GM21367 (cell line): ENCODE measurements around the gene PARS2.

Source experiments
- ATAC-seq: cut with Tn5 transposase; IDR thresholded peaks from one replicate; pipeline ENCODE4 v1.9.1; 2021; ENCODE audit not compliant: unreplicated experiment

Gene PARS2

DNA sequence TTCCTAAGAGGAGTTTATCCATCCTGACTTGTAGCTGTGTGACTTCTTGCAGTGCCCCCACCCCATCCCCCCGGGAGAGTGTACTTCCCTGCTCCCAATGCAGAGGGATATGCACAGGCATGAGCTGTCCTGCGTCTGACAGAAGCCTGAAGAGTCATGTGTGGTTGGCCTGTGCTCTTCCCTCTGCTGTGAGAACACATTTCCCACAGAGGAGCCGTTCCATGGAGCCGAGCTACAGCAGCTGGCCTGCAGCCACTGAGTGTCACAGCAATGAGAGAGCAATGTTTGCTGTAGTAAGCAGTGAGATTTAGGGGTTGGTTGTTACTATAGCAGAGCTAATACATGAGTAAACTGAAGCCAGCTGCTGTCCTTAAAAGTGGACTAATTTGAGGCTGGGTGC, 22.0 kb downstream of the PARS2 start:
- ATAC-seq = no peak

DNA sequence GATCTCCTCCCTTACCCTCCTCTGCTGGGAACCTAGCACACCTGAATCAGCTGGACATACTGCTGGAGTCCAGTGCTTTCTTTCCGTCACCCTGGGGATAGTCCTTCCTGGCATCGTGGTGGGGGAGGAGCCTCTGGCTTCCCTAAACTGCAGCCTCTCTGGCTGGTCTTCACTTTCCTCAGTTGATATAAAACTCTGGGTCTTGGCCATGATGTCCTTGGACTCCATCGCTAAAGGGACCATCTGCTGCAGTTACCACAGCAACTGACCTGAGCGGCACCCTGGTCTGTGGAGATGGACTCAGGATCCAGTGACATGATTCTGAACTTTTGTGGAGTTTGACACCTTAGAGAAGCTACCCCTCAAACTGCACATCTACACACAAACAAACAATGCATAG, 22.8 kb downstream of the PARS2 start:
- no peak for ATAC-seq

- ATAC-seq = no peak
These were observed 26.1 kb downstream of the PARS2 start for GRCh38 chr1:54738244-54738643.

DNA sequence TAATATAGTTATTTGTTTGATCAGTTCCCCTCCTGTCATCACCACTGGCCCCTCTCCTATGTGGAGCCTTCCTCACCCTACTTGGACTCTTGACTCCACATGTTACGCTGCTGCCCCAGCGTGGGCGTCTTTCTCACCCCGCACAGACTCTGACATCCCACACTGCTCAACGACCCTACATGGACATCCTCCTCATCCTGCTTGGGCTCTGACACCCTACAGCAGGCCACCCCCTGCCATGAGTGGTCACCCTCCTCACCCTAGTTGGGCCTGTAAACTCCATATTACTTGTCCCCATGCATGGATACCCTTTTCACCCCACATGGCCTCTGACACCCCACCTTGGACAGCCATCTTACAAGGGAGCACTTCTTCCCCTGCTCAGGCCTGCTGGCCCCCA, 27.6 kb downstream of the PARS2 start:
- no peak for ATAC-seq

DNA sequence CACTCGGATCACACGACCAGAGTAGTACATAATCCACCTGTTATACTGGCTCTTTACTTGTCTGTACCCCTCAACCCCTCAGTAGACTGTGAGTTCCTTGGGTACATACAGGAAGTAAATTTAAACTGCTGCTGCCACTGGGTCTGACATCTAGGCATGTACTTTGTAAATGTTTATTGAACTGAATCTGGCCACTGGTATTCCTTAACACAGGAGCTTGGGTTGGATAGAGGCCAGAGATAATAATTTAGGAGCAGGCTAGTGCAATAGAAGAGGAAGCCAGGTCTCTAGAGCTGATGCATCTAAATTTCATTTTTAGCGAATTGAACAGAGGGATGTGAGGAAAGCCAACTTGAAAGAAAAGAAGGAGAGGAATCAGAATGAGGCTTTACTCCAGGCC, 36.3 kb downstream of the PARS2 start:
- ATAC-seq = no peak

DNA sequence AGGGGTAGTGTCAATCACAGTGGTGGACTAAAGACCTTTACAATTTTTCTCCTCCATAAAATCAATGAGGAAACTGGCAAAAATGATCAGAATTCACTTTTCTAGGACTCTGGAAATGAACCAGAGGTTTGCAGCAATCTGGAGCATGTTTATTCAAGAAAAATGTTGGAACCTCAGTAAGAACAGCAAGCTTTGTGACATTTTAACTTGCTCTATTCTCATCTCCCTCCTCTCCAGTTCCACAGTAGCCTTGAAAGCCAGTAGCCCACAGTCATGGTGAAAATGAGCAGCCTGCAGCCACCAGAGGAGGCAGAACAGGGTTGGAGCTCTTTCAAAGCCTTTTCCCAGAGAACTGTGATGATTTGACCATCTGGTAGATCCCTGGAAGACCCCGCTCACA, 39.6 kb downstream of the PARS2 start:
- no peak for ATAC-seq

DNA sequence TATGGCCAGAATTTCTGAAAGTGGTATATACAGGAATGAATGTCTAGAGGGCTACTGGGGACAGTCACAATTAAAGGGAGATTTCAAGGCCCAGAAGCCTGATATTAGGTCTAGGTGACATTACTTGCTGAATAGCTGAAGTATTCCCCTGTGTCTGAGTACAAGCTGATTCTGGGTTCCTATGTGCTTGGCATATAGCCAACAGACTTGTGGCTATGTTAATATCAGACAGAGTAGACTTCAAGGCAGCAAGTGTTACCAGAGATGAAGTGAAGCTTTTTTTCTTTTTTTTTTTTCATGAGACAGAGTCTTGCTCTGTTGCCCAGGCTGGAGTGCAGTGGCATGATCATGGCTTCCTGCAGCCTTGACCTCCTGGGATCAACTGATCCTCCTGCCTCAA, 40.3 kb downstream of the PARS2 start:
- ATAC-seq = no peak

GRCh38 chr1:54721719-54722118, 42.6 kb downstream of the PARS2 start:
- no peak for ATAC-seq

- no peak for ATAC-seq
These were observed 47.9 kb downstream of the PARS2 start for GRCh38 chr1:54716299-54717047.

GRCh38 chr1:54715493-54716298, 48.6 kb downstream of the PARS2 start, which contains the start of gene TTC4:
Gene TTC4 (plus strand): TSS chr1:54715861. CDS start chr1:54715909, 48 bp downstream.
- peak; percentile 94 for ATAC-seq

GRCh38 chr1:54714881-54715492, 49.3 kb downstream of the PARS2 start:
- ATAC-seq = no peak

DNA sequence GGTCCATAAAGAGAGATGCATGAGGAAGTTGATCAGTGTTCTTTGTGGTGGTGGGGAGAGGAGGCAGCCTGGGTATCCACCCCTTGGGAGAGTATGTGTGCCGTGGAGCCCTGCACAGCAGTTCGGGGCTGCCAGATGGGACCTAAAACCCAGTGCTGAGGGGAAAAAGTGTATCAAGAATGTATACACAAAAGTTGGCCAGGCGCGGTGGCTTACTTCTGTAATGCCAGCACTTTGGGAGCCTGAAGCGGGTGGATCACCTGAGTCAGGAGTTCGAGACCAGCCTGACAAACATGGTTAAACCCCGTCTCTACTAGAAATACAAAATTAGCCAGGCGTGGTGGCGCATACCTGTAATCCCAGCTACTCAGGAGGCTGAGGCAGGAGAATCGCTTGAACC, 52.8 kb downstream of the PARS2 start:
- no peak for ATAC-seq

GRCh38 chr1:54710841-54711240, 53.5 kb downstream of the PARS2 start:
- ATAC-seq = no peak

GRCh38 chr1:54710434-54710833, 53.9 kb downstream of the PARS2 start:
- ATAC-seq = no peak

DNA sequence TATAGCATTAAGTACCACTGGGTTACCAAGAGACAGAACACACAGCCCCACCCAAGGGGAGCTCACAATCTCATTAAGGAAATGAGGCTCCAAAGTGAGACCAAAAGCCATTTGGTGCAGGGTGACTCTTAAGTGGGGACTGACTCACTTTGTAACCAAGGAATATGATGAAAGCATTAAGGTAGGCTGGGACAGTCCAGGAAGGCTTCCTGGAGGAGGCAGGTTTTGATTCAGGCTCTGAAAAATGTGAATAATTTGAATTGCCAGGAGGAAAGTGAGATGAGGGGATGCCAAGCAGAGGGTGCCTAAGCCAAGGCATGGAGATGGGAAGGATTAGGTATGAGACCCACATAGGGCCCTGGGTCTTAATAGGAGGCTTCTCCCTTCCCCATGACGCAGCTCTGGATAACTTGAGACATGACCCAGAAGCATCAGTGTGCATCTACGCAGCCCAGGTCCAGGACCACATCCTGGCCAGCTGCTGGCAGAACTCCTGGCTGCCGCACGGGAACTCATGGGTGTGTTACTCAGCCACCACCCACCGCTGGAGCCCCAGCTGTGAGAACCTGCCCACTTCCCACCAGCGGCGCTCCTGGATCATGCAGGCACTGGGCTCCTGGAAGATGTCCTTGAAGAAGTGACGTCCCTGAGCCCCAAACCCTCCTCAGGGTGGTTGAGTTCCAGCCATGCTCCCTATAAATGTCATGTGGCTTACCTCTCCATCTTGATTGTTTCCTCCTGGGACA, 54.6 kb downstream of the PARS2 start:
- ATAC-seq = no peak

GRCh38 chr1:54708385-54708784, 55.9 kb downstream of the PARS2 start:
- ATAC-seq = no peak
